SK-N-MC (cell line): Measurements from ENCODE around the gene GNE.
"Not testable (repeated sequence)": the region's sequence is repeated elsewhere in the genome, so short reads cannot be mapped to it uniquely, and the experiment has no call there.

Experiments used
- DNase-seq: peaks from one replicate; pipeline ENCODE4 v3.0.0-alpha.2; 2011; ENCODE audit warnings: low read depth, low spot score
- H3K27ac ChIP-seq: fragments of 200-600 bp; sonication (generic); 2 replicates; pipeline ENCODE4 v1.5.1; 2016; ENCODE audit warnings: mixed run types
- H3K36me3 ChIP-seq: fragments of 200-600 bp; sonication (generic); 2 replicates; pipeline ENCODE4 v1.6.1; 2017; ENCODE audit warnings: antibody characterized with exemption, low read length, mixed read lengths; ENCODE audit not compliant: insufficient read depth
- H3K4me3 ChIP-seq: fragments of 200-600 bp; sonication (generic); 2 replicates; pipeline ENCODE4 v1.5.1; 2016
- H3K9ac ChIP-seq: fragments of 200-600 bp; sonication (generic); 2 replicates; pipeline ENCODE4 v1.8.0; 2017; ENCODE audit warnings: mixed run types, mixed read lengths; ENCODE audit not compliant: insufficient read length
- H3K9me3 ChIP-seq: fragments of 200-600 bp; sonication (generic); 2 replicates; pipeline ENCODE4 v1.6.1; 2017; ENCODE audit warnings: low read depth, mild to moderate bottlenecking, antibody characterized with exemption, low read length, moderate library complexity, mixed read lengths
- EZH2 ChIP-seq: fragments of 200-600 bp; sonication (generic); IDR thresholded peaks from one replicate; pipeline ENCODE4 v1.6.1; 2017; ENCODE audit warnings: antibody characterized with exemption
- FOXP2 ChIP-seq: optimal IDR thresholded peaks from 2 replicates; pipeline ENCODE3; 2011; ENCODE audit warnings: mild to moderate bottlenecking, moderate library complexity; ENCODE audit not compliant: insufficient read depth; ENCODE audit errors: extremely low read length, control extremely low read depth
- POLR2AphosphoS5 ChIP-seq: IDR thresholded peaks from 2 replicates; pipeline ENCODE4 v1.6.1; 2012; ENCODE audit warnings: mild to moderate bottlenecking, low read depth, low read length, borderline replicate concordance

GNE gene

GRCh38 chr9:36276254-36276653 lies 18.0 kb upstream of the GNE start:
- H3K9ac ChIP-seq, result no peak overlapping the region
- H3K4me3 ChIP-seq, result 0 out of 2 replicates have a peak overlapping the region, but pooled peaks have one; percentile 18
- H3K27ac ChIP-seq, result no peak overlapping the region
- no peaks in the 10 kb centered on the region for H3K9me3 ChIP-seq
- H3K36me3 ChIP-seq, result no peaks in the 10 kb centered on the region
- no peak for DNase-seq
- TF ChIP-seq FOXP2, result no peak
- TF ChIP-seq POLR2AphosphoS5, result no peak

- no peak overlapping the region for H3K27ac ChIP-seq
- no peak overlapping the region for H3K4me3 ChIP-seq
- TF ChIP-seq EZH2 (no peak), POLR2AphosphoS5 (no peak), FOXP2 (no peak)
- DNase-seq, result no peak
- H3K36me3 ChIP-seq, result no peaks in the 10 kb centered on the region
- no peak overlapping the region for H3K9ac ChIP-seq
- H3K9me3 ChIP-seq, result no peaks in the 10 kb centered on the region
Observed at GRCh38 chr9:36275060-36275459, 16.8 kb upstream of the GNE start.

DNA sequence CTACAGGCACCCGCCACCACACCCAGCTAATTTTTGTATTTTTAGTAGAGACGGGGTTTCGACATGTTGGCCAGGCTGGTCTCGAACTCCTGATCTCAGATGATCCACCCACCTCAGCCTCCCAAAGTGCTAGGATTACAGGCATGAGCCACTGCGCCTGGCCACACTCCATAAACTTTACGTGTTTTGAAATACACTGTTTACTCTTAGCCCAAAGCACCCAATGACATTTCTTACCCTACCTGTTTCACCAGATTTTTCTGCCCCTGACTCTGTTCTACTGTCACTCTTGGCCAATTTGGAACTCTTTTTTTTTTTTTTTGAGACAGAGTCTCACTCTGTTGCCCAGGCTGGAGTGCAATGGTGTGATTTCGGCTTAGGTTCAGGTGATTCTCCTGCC lies 15.1 kb upstream of the GNE start:
- not testable (repeated sequence) for DNase-seq, H3K36me3 ChIP-seq, H3K27ac ChIP-seq, H3K4me3 ChIP-seq, H3K9ac ChIP-seq, H3K9me3 ChIP-seq

- no peak for TF ChIP-seq EZH2
- no peak for TF ChIP-seq POLR2AphosphoS5
- TF ChIP-seq FOXP2, result no peak
Observed at GRCh38 chr9:36268007-36268427, 9.8 kb upstream of the GNE start.

GRCh38 chr9:36264896-36265295 lies 6.6 kb upstream of the GNE start:
- H3K36me3 ChIP-seq, result no peaks in the 10 kb centered on the region
- H3K9ac ChIP-seq, result no peak overlapping the region
- no peak overlapping the region for H3K4me3 ChIP-seq
- TF ChIP-seq FOXP2, result no peak
- TF ChIP-seq EZH2, result no peak
- TF ChIP-seq POLR2AphosphoS5, result no peak
- H3K9me3 ChIP-seq, result no peaks in the 10 kb centered on the region
- no peak overlapping the region for H3K27ac ChIP-seq
- no peak for DNase-seq

More at GRCh38 chr9:36268007-36268427, 9.8 kb upstream of the GNE start:
- H3K4me3 ChIP-seq, result no peak overlapping the region
- H3K27ac ChIP-seq, result no peak overlapping the region
- no peak overlapping the region for H3K9ac ChIP-seq
- H3K9me3 ChIP-seq, result no peaks in the 10 kb centered on the region
- DNase-seq, result no peak
- H3K36me3 ChIP-seq, result no peaks in the 10 kb centered on the region

DNA sequence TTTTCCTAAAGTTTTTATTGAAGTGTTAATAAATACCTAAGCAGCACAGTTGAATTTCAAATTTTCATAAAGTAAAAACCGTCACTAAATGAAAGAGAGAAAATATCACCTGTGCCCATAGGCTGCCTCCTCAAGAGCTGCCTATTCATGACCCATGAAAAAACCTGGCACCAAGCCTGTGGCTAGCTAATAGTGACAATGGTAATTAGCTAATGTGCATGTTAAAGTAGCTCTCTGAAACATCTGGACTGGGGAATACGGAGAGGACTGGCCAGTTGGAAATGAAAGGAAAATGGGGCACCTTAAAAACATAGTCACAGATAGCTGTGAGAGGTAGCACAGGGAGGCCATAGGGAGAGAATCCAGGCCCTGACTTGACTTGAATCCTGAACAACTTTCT lies 5.4 kb upstream of the GNE start:
- H3K4me3 ChIP-seq, result no peak overlapping the region
- no peak overlapping the region for H3K9ac ChIP-seq
- no peak overlapping the region for H3K27ac ChIP-seq
- H3K36me3 ChIP-seq, result no peaks in the 10 kb centered on the region
- TF ChIP-seq POLR2AphosphoS5, result no peak
- TF ChIP-seq FOXP2, result no peak
- no peak for TF ChIP-seq EZH2
- H3K9me3 ChIP-seq, result no peaks in the 10 kb centered on the region
- no peak for DNase-seq

DNA sequence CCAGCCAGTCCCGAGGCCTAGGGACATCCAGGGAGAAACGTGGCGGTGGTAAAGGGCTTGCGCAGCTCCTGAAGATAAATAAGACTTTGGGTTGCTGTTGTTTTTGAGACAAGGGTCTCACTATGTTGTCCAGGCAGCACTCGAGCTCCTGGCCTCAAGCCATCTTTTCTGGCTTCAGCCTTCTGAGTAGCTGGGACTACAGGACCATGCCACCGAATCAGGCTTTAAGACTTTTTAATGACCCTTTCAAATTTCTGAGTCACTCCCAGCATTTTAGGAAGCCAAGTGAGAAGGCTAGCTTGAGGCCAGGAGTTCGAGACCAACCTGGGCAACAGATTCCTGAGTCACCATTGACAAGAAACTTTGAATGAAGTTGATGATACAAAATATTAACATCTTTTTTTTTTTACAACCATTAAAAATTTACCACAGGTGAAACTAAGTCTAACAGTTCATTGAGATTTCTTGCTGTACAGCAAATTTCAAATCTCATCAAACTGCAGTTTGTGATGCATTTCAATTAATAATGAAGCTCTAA lies 817 bp upstream of the GNE start:
- no peak for DNase-seq
- Histone ChIP-seq H3K9ac (no peak overlapping the region), H3K9me3 (no peaks in the 10 kb centered on the region), H3K4me3 (peak overlapping the region; percentile 91), H3K36me3 (no peaks in the 10 kb centered on the region), H3K27ac (no peak overlapping the region)
- TF ChIP-seq FOXP2 (no peak), EZH2 (no peak), POLR2AphosphoS5 (no peak)

DNA sequence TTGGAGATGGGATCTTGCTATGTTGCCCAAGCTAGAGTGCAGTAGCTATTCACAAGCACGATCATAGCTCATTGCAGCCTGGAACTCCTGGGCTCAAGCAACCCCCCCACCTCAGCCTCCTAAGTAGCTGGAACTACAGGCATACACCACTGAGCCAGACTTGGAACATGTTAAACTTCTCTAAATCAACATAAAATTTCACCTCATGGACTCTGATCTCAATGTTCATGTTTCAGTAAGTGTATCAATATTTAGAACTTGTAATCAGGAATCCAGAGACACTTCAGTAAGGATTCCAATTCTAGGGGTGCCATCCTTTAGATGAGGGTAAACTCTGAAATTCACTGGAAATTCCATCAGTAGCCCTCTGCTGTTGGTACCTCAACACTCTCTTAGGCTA lies 6.8 kb downstream of the GNE start:
- no peak overlapping the region for H3K27ac ChIP-seq
- no peak overlapping the region for H3K4me3 ChIP-seq
- TF ChIP-seq FOXP2 (no peak), EZH2 (no peak), POLR2AphosphoS5 (no peak)
- H3K9me3 ChIP-seq, result no peaks in the 10 kb centered on the region
- DNase-seq, result no peak
- H3K9ac ChIP-seq, result no peak overlapping the region
- H3K36me3 ChIP-seq, result no peaks in the 10 kb centered on the region; the same call in 1 of the 2 replicates

GRCh38 chr9:36250079-36250478 lies 8.2 kb downstream of the GNE start:
- Histone ChIP-seq H3K9me3 (no peaks in the 10 kb centered on the region), H3K36me3 (peaks cover 4% of the 10 kb centered on the region), H3K4me3 (no peak overlapping the region), H3K9ac (no peak overlapping the region), H3K27ac (no peak overlapping the region)
- DNase-seq, result no peak
- no peak for TF ChIP-seq FOXP2
- no peak for TF ChIP-seq POLR2AphosphoS5
- no peak for TF ChIP-seq EZH2
